ENCODE data around the gene TMEM150A.

- TF ChIP-seq CTCF (conservative IDR thresholded peaks at IDR 0.05; ENCODE audit: low read length): no peak
- no peak for TF ChIP-seq EZH2phosphoT487 (IDR thresholded peaks at IDR 0.05; ENCODE audit: borderline replicate concordance)
Measured at GRCh38 chr2:85566265-85566664, 36.2 kb downstream of the TMEM150A start.

All from Loucy (cell line).